HEK293 (cell line): Measurements from ENCODE around the gene GRIK4.

Experiments
- CTCF ChIA-PET: fragments of 350-600 bp; formaldehyde crosslinking; extraction: SDS; loops from one replicate; lab custom pipeline; 2021; ENCODE audit warnings: antibody characterized with exemption; lab: Yijun Ruan, JAX
- POLR2A ChIA-PET: fragments of 300-600 bp; formaldehyde crosslinking; extraction: SDS; loops from one replicate; lab custom pipeline; 2020; ENCODE audit warnings: antibody characterized with exemption, inconsistent platforms; lab: Yijun Ruan, JAX
- H3K27ac ChIP-seq: fragments of 200-500 bp; sonication (Bioruptor generic); 2 replicates; pipeline ENCODE4 v1.5.1; 2014; ENCODE audit warnings: low read depth, low read length, control low read depth, inconsistent platforms; ENCODE audit errors: extremely low read depth
- H3K36me3 ChIP-seq, 2 experiments: fragments of 200-500 bp in 1 of 2; sonication (Bioruptor generic) in 1 of 2; 1 replicate in 1 of 2; 2 replicates in 1 of 2; pipeline ENCODE4 v1.5.1; 2014 to 2017; ENCODE audit warnings: inconsistent platforms in 2 of 2, low read length in 2 of 2; ENCODE audit not compliant: control insufficient read depth in 2 of 2, insufficient read depth in 1 of 2
- H3K4me1 ChIP-seq: fragments of 200-500 bp; sonication (Bioruptor generic); 2 replicates; pipeline ENCODE4 v1.5.1; 2014; ENCODE audit warnings: mild to moderate bottlenecking, low read length, inconsistent platforms; ENCODE audit not compliant: control insufficient read depth, insufficient read depth
- H3K4me3 ChIP-seq: 2 replicates; pipeline ENCODE4 v1.5.1; 2011; ENCODE audit warnings: low read depth, mild to moderate bottlenecking, control low read depth, low read length, moderate library complexity
- H3K9me3 ChIP-seq: fragments of 200-500 bp; sonication (Bioruptor generic); 2 replicates; pipeline ENCODE4 v1.5.1; 2014; ENCODE audit warnings: low read depth, low read length, inconsistent platforms; ENCODE audit not compliant: control insufficient read depth, insufficient read depth
- BCL6B ChIP-seq: fragments of 450-650 bp; formaldehyde crosslinking; IDR thresholded peaks from 2 replicates; pipeline ENCODE4 v1.5.1; 2017; ENCODE audit warnings: missing biosample characterization, missing genetic modification characterization
- GLIS2 ChIP-seq: fragments of 450-650 bp; formaldehyde crosslinking; IDR thresholded peaks from 2 replicates; pipeline ENCODE4 v1.5.1; 2016; ENCODE audit warnings: missing biosample characterization, missing genetic modification characterization
- KLF17 ChIP-seq: fragments of 450-650 bp; formaldehyde crosslinking; IDR thresholded peaks from 2 replicates; pipeline ENCODE4 v1.5.1; 2016; ENCODE audit warnings: missing biosample characterization, missing genetic modification characterization
- PRDM10 ChIP-seq: fragments of 450-650 bp; formaldehyde crosslinking; IDR thresholded peaks from 2 replicates; pipeline ENCODE4 v1.5.1; 2016; ENCODE audit warnings: missing biosample characterization, missing genetic modification characterization
- SP2 ChIP-seq: fragments of 450-650 bp; formaldehyde crosslinking; IDR thresholded peaks from 2 replicates; pipeline ENCODE4 v1.5.1; 2016; ENCODE audit warnings: missing biosample characterization, missing genetic modification characterization
- TSHZ1 ChIP-seq: fragments of 450-650 bp; formaldehyde crosslinking; IDR thresholded peaks from 2 replicates; pipeline ENCODE4 v1.5.1; 2016; ENCODE audit warnings: missing biosample characterization, missing genetic modification characterization, borderline replicate concordance
- WT1 ChIP-seq: fragments of 450-650 bp; formaldehyde crosslinking; IDR thresholded peaks from 2 replicates; pipeline ENCODE4 v1.5.1; 2016; ENCODE audit warnings: missing biosample characterization, missing genetic modification characterization
- ZBTB20 ChIP-seq: fragments of 450-650 bp; formaldehyde crosslinking; IDR thresholded peaks from 2 replicates; pipeline ENCODE4 v1.5.1; 2016; ENCODE audit warnings: missing biosample characterization, missing genetic modification characterization
- ZBTB44 ChIP-seq: fragments of 450-650 bp; IDR thresholded peaks from 2 replicates; pipeline ENCODE4 v1.5.1; 2018; ENCODE audit warnings: missing biosample characterization, mild to moderate bottlenecking, missing genetic modification characterization
- ZBTB48 ChIP-seq: fragments of 450-650 bp; formaldehyde crosslinking; IDR thresholded peaks from 2 replicates; pipeline ENCODE4 v1.5.1; 2016; ENCODE audit warnings: missing biosample characterization, missing genetic modification characterization
- ZEB2 ChIP-seq: fragments of 450-650 bp; formaldehyde crosslinking; IDR thresholded peaks from 2 replicates; pipeline ENCODE4 v1.5.1; 2016; ENCODE audit warnings: missing biosample characterization, missing genetic modification characterization
- ZNF335 ChIP-seq: fragments of 450-650 bp; formaldehyde crosslinking; conservative IDR thresholded peaks from 2 replicates; pipeline ENCODE4 v1.5.1; 2016; ENCODE audit warnings: missing biosample characterization, missing genetic modification characterization
- ZNF341 ChIP-seq: fragments of 450-650 bp; formaldehyde crosslinking; IDR thresholded peaks from 2 replicates; pipeline ENCODE4; 2016; ENCODE audit warnings: low read depth, missing biosample characterization, missing genetic modification characterization
- ZNF518A ChIP-seq: fragments of 450-650 bp; formaldehyde crosslinking; conservative IDR thresholded peaks from 2 replicates; pipeline ENCODE4 v1.5.1; 2016; ENCODE audit warnings: low read depth, missing biosample characterization, missing genetic modification characterization
- ZNF521 ChIP-seq: fragments of 450-650 bp; formaldehyde crosslinking; IDR thresholded peaks from 2 replicates; pipeline ENCODE4 v1.5.1; 2017; ENCODE audit warnings: missing biosample characterization, mild to moderate bottlenecking, missing genetic modification characterization
- ZNF549 ChIP-seq: fragments of 450-650 bp; IDR thresholded peaks from 2 replicates; pipeline ENCODE4 v1.5.1; 2018; ENCODE audit warnings: missing biosample characterization, missing genetic modification characterization, mild to moderate bottlenecking, inconsistent platforms, moderate library complexity
- ZNF76 ChIP-seq: fragments of 450-650 bp; formaldehyde crosslinking; IDR thresholded peaks from 2 replicates; pipeline ENCODE4; 2016; ENCODE audit warnings: low read depth, missing biosample characterization, missing genetic modification characterization, borderline replicate concordance

GRIK4 gene

GRCh38 chr11:120547316-120547715 is 35.8 kb downstream of the GRIK4 start (continued):
- TF ChIP-seq ZNF549 (tag by site-specific recombination) = no peak
- no peak for TF ChIP-seq ZNF518A (tag by site-specific recombination)
- no peak for TF ChIP-seq ZNF521 (tag by site-specific recombination)

GRCh38 chr11:120547811-120548681 is 36.5 kb downstream of the GRIK4 start:
- POLR2A ChIA-PET = interaction anchor here (0.6 to 0.7 kb wide), 3 partner anchors 17 to 437 kb away, joined by 3 to 4 read pairs (median 4); no protein-coding TSS in a partner anchor
- Histone ChIP-seq H3K9me3 (no peaks in the 10 kb centered on the region), H3K36me3 (no peaks in the 10 kb centered on the region), H3K4me3 (no peak overlapping the region), H3K27ac (no peak overlapping the region), H3K4me1 (peaks cover 10% of the 10 kb centered on the region; the same call in 1 of the 2 replicates)
- CTCF ChIA-PET = interaction anchor here (0.8 kb wide), 1 partner anchor 97 kb away, joined by 3 read pairs; no protein-coding TSS in a partner anchor
- TF ChIP-seq BCL6B (tag by site-specific recombination) = no peak
- 0 out of 2 replicates have a peak, but pooled peaks have one; percentile 44 for TF ChIP-seq ZEB2
- TF ChIP-seq ZBTB48 (tag by site-specific recombination) = no peak
- peak; percentile 80 for TF ChIP-seq ZBTB20 (tag by site-specific recombination)
- TF ChIP-seq ZNF335 (tag by site-specific recombination) = peak; percentile 85
- TF ChIP-seq SP2 = 0 out of 2 replicates have a peak, but pooled peaks have one; percentile 37
- TF ChIP-seq TSHZ1 (tag by site-specific recombination) = no peak
- TF ChIP-seq GLIS2 (tag by site-specific recombination) = peak; percentile 78
- peak; percentile 70 for TF ChIP-seq ZBTB44 (tag by site-specific recombination)
- TF ChIP-seq WT1 = peak; percentile 27; the same call in 1 of the 2 replicates
- peak; percentile 60 for TF ChIP-seq PRDM10 (tag by site-specific recombination)
- TF ChIP-seq KLF17 = 0 out of 2 replicates have a peak, but pooled peaks have one; percentile 42
- 0 out of 2 replicates have a peak, but pooled peaks have one; percentile 14 for TF ChIP-seq ZNF341 (tag by site-specific recombination)
- peak; percentile 63; the same call in 1 of the 2 replicates for TF ChIP-seq ZNF76 (tag by site-specific recombination)
